Measurements from ENCODE around the gene DHRS9. TPM values are rescaled to one million over a fixed set of nuclear protein-coding genes. Genes with fewer than 3 reads are reported as not detected.

Gene DHRS9
- total and polyA plus RNA-seq, 9 of the 15 experiments (the other 6 are each of a cell fraction or from before 2014, with no cell fraction given): 0.27 to 1.7 (median 0.69) TPM

DNA sequence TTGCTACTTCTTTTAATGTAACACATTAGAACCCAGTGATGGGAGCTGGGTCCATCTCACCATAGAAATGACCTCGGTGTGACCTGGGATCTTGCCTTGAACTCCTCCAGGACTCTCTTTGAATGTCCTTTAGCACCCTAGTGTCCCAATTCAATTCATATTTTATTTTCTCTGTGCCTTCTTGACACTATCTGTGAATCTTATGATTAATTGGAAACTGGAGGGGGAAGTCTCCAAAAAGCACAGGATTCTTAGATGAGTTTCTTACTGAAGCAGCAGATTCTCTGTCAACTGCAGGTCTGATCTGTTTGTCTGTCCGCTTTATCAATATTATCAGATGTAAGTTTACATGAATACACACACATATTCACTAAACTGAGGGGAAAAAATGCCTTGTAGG is 470 bp downstream of the DHRS9 start:
- DNase-seq (ENCODE audit: extremely low read depth in 1 of 4, low spot score in 3 of 4): no peak
- Histone ChIP-seq H3K36me3 (ENCODE audit: control insufficient read depth, insufficient read depth, low read length) (no peaks in the 10 kb centered on the region), H3K9me3 (replicated peaks; ENCODE audit: control insufficient read depth, insufficient read depth, low read depth, low read length) (0 out of 2 replicates have a peak, but pooled peaks cover 2% of the 10 kb centered on the region), H3K4me2 (ENCODE audit: insufficient read depth, low read length) (no peak overlapping the region), H3K9me1 (ENCODE audit: control insufficient read depth, insufficient read depth, low read length) (no peaks in the 10 kb centered on the region), H3K79me2 (ENCODE audit: control insufficient read depth, insufficient read depth, low read length) (no peaks in the 10 kb centered on the region), H3K27ac (ENCODE audit: extremely low read depth, low read depth, low read length) (no peak overlapping the region), H4K20me1 (replicated peaks; ENCODE audit: control insufficient read depth, insufficient read depth, low read length) (no peaks in the 10 kb centered on the region), H3K4me3 (no peak overlapping the region), H3K27me3 (ENCODE audit: control insufficient read depth in 2 of 2, insufficient read depth in 2 of 2, low read length in 2 of 2) (no peaks in the 10 kb centered on the region), H3K4me1 (replicated peaks in 1 of 2; ENCODE audit: control insufficient read depth in 2 of 2, insufficient read depth in 2 of 2, low read length in 2 of 2) (peaks cover 7 to 46% of the 10 kb centered on the region in 2 experiments; a peak in 4 of 5 replicates), H3K9ac (ENCODE audit: insufficient read depth in 1 of 2, low read depth in 2 of 2, low read length in 2 of 2) (no peak overlapping the region), H2AFZ (ENCODE audit: low read depth, low read length) (peak overlapping the region; percentile 41)
- no peak for FAIRE-seq
- in situ Hi-C loops (cut with MboI) (no loop called here), intact Hi-C loops (cut with micrococcal nuclease) (loop anchor here (5.0 kb wide), 1 partner anchor 58 kb away; no protein-coding TSS in a partner anchor)
- ChIA-PET POLR2A (interaction anchor here (0.6 to 1.2 kb wide), 5 partner anchors 12 to 1040 kb away, joined by 3 to 4 read pairs (median 3); no protein-coding TSS in a partner anchor), CTCF (ENCODE audit: low intra/inter-chr PET ratio) (no interaction called here)
- no peak for TF ChIP-seq JUN (IDR thresholded peaks at IDR 0.05; ENCODE audit: borderline replicate concordance, low read depth, low read length)
- no peak for TF ChIP-seq JUN (CRISPR knock-in tag; IDR thresholded peaks at IDR 0.05; ENCODE audit: borderline replicate concordance)
- peak; percentile 84 for TF ChIP-seq MEIS2 (IDR thresholded peaks at IDR 0.05; ENCODE audit: partially characterized antibody)
- TF ChIP-seq, protein P1, sequence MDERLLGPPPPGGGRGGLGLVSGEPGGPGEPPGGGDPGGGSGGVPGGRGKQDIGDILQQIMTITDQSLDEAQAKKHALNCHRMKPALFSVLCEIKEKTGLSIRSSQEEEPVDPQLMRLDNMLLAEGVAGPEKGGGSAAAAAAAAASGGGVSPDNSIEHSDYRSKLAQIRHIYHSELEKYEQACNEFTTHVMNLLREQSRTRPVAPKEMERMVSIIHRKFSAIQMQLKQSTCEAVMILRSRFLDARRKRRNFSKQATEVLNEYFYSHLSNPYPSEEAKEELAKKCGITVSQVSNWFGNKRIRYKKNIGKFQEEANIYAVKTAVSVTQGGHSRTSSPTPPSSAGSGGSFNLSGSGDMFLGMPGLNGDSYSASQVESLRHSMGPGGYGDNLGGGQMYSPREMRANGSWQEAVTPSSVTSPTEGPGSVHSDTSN (CRISPR knock-in tag; IDR thresholded peaks at IDR 0.05; ENCODE audit: low read depth): no peak; the same call in 1 of the 2 replicates
- TF ChIP-seq, protein P1 (tag; conservative IDR thresholded peaks at IDR 0.05; ENCODE audit: low read depth): peak; percentile 81
- 78% methylated on average over 2 of the region's 2 CpGs for WGBS (ENCODE audit: insufficient coverage, low coverage, missing lambda C conversion rate)
- no TSS peak for BruUV-seq (replicated peaks)
- no peak for ATAC-seq
